Neural cell (in vitro differentiated cells): ENCODE data around the gene MGAT4C.

Experiments used
- CTCF ChIP-seq: fragments of 450-650 bp; IDR thresholded peaks from 2 replicates; pipeline ENCODE4 v1.5.1; 2014; ENCODE audit warnings: antibody characterized with exemption, mild to moderate bottlenecking, moderate library complexity; ENCODE audit not compliant: poor library complexity, severe bottlenecking
- MXI1 ChIP-seq: fragments of 450-650 bp; conservative IDR thresholded peaks from 2 replicates; pipeline ENCODE4 v1.6.1; 2014; ENCODE audit warnings: antibody characterized with exemption, mild to moderate bottlenecking; ENCODE audit not compliant: poor library complexity, severe bottlenecking

- no peak for TF ChIP-seq CTCF
- no peak for TF ChIP-seq MXI1
Measured at GRCh38 chr12:85971800-85972199, 284.4 kb downstream of the MGAT4C start.
